SK-MEL-5 (cell line): ENCODE data around the gene AFDN. TPM values are rescaled to one million over a fixed set of nuclear protein-coding genes. Genes with fewer than 3 reads are reported as not detected.

Experiments
- DNase-seq: peaks from one replicate; pipeline ENCODE4 v3.0.0-alpha.2; 2016; ENCODE audit warnings: low read depth, low spot score
- in situ Hi-C: cut with HindIII; loops from 2 replicates; pipeline ENCODE4 v1.10.0; 2016; ENCODE audit warnings: low sequenced_read_pairs, high pct_unique_total_duplicates, low pct_unique_long_range_greater_than_20kb
- total RNA-seq: library from RNA; depleted of rRNA; stranded (reverse); fragments of >200 nt; shearing (Covaris generic); gene quantifications from 2 replicates; pipeline ENCODE4 v1.2.3, GENCODE V29; 2014

Gene AFDN
- total RNA-seq, 1 experiment from 2014 or later = 47.5 TPM

GRCh38 chr6:167794161-167795157, 32.3 kb upstream of the AFDN start:
- in situ Hi-C loops = no loop called here
- no peak for DNase-seq

GRCh38 chr6:167795321-167795811, 31.3 kb upstream of the AFDN start:
- in situ Hi-C loops = no loop called here

GRCh38 chr6:167795874-167796191, 30.9 kb upstream of the AFDN start:
- DNase-seq = no peak
- in situ Hi-C loops = no loop called here

More at GRCh38 chr6:167795321-167795811, 31.3 kb upstream of the AFDN start:
- no peak for DNase-seq

GRCh38 chr6:167796192-167796981, 30.3 kb upstream of the AFDN start:
- DNase-seq = no peak
- in situ Hi-C loops = no loop called here

DNA sequence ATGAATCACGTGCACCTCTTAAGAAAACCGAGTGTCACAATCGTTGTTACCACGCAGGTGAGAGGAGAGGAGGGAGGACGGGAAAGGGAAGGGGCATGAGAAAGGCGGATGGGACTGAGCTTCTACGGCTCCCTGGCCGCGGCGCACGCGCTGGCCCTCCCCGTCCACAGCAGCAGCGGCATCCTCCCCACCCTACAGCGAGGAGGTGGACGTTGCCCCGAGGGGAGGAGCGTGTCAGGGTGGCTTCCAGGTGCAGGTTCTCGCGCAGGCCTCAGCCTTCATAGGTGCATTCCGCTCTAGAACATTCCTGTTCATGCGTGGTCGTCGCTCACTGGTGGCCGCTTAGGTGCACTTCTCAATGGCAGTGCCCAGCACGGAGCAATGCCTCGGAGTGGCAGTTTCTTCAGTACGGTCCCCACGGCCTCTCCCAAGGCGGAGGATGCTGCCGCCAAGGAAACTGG, 29.7 kb upstream of the AFDN start:
- DNase-seq = no peak
- in situ Hi-C loops = no loop called here

DNA sequence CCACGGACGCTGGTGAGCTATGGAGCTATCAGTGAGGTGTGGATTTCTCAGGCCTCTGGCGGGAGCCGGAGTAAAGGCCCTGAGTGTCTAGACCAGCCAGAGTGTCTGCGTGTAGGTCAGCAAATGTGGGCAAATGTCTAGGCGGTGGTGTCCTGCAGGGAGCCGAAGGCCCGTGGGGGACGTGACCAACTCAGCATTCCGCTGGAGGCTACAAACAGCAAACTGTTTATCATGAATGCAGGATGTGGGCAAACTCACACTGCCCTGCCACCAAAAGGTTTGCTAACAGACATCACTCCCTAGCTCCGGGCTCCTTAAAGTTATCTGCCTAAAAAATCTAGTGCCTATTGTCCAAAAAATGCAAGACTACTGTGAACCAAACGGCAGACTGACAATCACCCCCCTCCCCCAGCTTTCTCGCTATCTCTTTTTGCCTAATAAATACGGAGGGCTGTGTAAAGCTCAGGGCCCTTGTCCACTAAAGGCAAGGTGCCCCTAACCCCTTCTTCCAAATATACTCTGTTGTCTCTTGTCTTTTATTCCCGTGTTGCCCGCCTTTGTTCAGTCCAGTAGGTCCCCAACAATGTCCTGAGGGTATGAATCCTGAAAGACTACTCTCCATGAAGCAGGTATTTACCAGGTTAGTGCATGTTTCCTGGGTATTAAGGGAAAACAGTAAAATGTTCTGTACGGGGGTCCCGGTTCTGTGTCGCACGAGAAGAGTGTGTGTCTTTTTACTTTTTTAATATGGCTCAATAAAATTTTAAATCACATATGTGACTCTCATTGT, 29.0 kb upstream of the AFDN start:
- no peak for DNase-seq
- in situ Hi-C loops = no loop called here

DNA sequence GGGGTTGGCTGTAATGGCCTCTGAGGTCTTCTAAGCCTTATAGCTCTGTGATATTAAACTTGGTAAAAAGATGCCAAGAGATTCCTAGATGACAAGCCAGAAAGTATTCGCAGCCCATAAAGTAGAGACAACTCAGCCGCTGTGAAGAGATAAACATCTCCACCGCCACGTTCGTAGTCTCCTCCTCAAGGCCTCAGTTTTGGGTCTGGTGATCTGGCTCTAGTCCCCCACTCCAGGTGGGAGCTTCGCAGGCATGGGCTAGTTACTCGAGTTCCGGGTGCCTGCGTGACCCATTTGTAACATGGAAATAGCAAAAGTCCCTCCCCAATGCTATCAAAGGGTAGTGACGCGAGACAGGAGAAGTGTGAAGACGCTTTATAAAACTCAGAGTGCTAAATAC, 28.3 kb upstream of the AFDN start:
- no peak for DNase-seq
- in situ Hi-C loops = no loop called here

GRCh38 chr6:167799033-167799821, 27.5 kb upstream of the AFDN start:
- DNase-seq = no peak

DNA sequence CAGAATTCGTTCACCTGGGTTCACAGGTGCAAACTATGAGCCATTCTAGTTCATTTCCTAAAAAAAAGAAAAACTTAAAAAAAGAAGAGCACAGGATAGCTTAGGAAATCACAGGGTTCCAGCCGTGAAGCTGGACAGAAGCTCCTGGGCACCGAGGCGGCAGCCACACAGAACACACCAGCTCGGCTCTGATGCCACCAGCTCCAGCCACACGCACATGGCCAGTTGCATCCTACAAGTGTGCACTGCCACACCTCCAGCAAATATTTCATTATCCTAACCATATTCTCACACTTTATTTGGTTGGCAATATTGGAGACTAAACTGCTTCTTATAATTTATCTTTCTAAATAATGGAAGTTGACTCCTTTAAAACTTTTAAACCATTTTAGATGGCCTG, 26.2 kb upstream of the AFDN start:
- DNase-seq = no peak

More at GRCh38 chr6:167799033-167799821, 27.5 kb upstream of the AFDN start:
- in situ Hi-C loops = no loop called here

GRCh38 chr6:167801263-167801662, 25.4 kb upstream of the AFDN start:
- in situ Hi-C loops = no loop called here
- DNase-seq = no peak

More for the DNA sequence above, 26.2 kb upstream of the AFDN start:
- in situ Hi-C loops = no loop called here

DNA sequence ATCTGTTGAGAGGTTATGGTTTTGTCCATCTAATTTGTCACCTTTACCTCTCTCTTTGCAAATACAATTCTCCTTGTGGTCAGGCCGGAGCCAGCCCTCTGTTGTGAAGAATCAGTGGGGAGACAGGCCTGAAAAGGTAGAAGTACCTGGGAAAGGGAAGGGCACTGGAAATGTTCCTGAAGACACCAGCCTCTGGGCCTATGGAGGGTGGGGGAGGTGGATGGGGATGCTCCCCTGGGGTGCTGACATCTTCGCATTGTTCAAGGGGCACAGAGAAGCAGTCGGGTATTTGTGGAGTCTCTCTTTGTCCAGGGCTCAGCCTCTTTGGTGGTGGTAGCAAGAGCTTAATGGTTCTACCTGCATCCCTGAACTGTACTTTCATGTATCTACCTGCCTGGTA, 24.4 kb upstream of the AFDN start:
- in situ Hi-C loops = no loop called here
- no peak for DNase-seq

DNA sequence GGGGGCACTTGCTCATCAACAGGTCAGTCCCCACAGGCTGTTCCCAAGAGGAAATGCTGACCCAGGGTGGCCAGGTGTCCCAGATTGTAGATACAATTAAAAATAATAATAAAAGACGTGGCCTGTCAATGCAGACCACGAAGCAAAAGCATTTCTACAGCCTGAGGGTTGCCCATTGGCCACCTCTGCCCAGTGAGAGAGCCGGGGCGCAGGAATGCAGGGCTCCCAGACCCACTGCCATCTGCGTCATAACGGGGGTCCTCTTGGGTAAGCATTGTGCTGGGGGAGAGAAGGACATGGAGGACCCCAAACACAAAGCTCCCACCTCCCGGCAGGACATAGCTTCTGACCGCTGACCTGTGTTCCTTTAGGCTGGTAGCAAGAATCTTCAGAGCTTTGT, 22.9 kb upstream of the AFDN start:
- in situ Hi-C loops = no loop called here
- no peak for DNase-seq

DNA sequence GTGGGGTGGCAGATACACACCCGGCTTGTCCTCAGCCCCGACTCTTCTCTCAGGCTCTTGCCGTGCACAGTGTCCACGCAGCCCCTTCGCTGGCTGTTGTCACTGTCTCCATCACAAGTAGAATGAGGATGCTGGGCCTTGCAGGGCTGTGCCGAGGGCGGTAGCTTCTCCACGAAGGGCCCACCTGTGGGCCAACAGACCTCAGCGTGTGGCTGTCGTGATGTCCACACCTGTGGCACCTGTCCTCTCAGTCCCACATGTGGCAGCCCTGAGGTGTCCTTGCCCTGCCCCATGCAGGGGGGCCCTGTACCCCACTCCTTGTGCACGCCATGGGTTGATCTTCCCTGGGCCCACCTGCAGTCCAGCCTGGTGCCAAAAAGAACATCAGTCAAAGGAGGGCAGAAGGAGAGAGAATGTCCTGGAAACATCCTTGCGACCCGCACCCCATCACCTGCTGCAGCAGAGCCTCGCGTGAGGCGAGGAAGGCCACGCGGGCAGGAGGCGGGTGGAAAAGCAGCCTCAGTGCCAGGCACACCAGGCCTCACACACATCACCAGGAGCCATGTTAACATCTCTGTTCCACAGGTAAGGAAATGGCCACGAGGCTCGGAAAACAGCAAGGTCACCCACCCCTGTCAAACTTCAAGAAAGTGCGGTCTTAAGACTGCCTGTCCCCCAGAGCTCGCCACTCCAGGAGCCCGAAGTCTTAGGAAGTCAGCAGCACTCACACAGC, 22.3 kb upstream of the AFDN start:
- no peak for DNase-seq
- in situ Hi-C loops = no loop called here

DNA sequence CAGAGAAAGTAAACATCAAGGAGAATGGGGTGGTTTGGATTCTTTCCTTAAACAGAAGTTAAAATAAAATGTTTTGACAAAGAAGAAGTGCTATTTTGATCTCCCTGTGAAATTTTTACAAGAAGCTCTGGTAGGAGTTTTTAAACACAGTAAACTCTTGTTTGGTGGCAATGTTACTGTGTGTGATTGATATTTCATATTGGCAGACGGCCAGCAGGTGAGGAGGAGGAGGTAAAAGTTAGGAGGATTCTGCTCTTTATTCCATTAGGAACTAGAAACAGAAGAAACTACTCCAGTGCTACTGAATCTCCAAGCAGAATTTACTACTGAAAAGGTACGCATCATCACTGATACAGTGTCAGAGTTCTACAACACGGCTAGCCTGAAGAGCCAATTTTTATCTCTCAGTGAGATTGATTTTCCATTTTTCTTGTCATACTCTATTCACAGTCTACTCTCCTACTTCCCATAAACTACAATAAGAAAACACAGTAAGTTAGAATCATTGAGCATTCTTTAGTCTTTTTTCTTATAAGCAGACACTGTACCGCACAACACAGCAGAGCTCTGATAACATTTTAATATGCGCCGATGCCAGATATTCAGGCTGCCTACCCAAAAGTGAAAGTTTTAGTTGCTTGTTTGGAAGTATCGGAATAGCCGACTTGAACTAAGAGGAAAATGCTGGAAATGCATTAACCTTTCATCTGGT, 21.2 kb upstream of the AFDN start:
- no peak for DNase-seq
- in situ Hi-C loops = no loop called here

DNA sequence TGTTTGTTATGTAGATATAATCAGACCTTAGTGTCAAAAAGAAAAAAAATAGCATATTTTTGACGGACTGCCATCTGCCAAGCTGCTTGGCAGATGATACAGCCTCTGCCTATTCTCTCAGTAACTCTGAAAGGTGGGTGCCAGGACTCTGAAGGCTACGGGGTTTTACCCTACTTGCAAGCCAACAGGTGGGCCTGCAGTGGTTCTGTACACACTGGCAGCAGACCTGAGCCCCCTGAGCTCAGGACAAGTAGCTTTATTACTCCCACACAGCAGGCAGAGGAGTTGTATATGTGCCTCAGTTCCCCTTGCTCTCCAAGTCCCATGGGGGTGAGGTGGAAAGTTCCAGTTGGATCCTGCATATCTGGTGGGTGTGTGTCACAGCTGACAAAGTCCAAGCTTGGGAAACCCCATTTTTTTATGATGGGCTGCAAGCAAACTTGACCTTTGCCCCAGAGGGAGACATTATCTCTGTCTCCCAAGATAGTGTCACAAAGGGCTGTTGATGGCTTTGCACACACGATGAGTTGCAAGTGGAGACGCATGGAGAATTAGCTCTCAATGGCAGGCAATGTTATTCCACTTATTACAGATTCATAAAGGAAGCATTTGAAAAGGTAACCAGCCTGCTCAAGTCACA, 20.5 kb upstream of the AFDN start:
- in situ Hi-C loops = no loop called here
- DNase-seq = no peak
